ENCODE measurements around the gene SSR2. TPM values are rescaled to one million over a fixed set of nuclear protein-coding genes. Genes with fewer than 3 reads are reported as not detected.

Gene SSR2
- total RNA-seq, 1 donor from 2014 or later, result 236 TPM

DNA sequence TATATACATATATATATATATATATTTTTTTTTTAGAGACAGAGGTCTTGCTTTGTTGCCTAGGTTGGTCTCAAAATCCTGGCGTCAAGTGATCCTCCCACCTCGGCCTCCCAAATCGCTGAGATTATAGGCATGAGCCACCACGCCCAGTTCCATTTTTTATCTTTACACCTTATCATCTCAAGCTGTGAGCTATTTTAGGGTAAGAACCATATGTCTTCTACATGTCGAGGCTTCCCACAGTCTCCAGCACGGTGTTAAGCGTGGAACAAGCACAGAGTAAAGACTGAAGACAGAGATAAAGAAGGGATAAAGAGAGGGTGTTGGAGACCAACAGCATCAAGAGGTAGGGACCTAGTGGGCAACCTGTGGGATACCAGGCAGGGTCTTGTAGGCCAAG, 56.6 kb downstream of the SSR2 start:
- no peak overlapping the region for H3K27ac ChIP-seq (ENCODE audit: low read depth, low read length)
- no peak for DNase-seq (ENCODE audit: low read depth)
- peaks cover 77% of the 10 kb centered on the region for H3K79me2 ChIP-seq (ENCODE audit: insufficient read depth, low read length)
- H3K4me1 ChIP-seq (ENCODE audit: insufficient read depth, low read length), result peaks cover 46% of the 10 kb centered on the region
- Mint-ChIP-seq H3K4me1 (ENCODE audit: low read depth, unreplicated experiment) (peaks cover 39% of the 10 kb centered on the region), H3K27ac (ENCODE audit: unreplicated experiment) (no peak overlapping the region), H3K4me3 (ENCODE audit: unreplicated experiment) (no peak overlapping the region), H3K36me3 (ENCODE audit: low read depth, unreplicated experiment) (peaks cover 35% of the 10 kb centered on the region), H3K27me3 (ENCODE audit: low read depth, unreplicated experiment) (no peaks in the 10 kb centered on the region), H3K9me3 (ENCODE audit: unreplicated experiment) (no peaks in the 10 kb centered on the region)
- no peak for TF ChIP-seq EZH2 (IDR thresholded peaks at IDR 0.05; ENCODE audit: insufficient read depth, low read length)
- TF ChIP-seq, protein P1, sequence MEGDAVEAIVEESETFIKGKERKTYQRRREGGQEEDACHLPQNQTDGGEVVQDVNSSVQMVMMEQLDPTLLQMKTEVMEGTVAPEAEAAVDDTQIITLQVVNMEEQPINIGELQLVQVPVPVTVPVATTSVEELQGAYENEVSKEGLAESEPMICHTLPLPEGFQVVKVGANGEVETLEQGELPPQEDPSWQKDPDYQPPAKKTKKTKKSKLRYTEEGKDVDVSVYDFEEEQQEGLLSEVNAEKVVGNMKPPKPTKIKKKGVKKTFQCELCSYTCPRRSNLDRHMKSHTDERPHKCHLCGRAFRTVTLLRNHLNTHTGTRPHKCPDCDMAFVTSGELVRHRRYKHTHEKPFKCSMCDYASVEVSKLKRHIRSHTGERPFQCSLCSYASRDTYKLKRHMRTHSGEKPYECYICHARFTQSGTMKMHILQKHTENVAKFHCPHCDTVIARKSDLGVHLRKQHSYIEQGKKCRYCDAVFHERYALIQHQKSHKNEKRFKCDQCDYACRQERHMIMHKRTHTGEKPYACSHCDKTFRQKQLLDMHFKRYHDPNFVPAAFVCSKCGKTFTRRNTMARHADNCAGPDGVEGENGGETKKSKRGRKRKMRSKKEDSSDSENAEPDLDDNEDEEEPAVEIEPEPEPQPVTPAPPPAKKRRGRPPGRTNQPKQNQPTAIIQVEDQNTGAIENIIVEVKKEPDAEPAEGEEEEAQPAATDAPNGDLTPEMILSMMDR (IDR thresholded peaks at IDR 0.05; ENCODE audit: insufficient read depth, low read depth, low read length), result no peak
- peaks cover 75% of the 10 kb centered on the region for H4K20me1 ChIP-seq (ENCODE audit: insufficient read depth, low read length)
- no peaks in the 10 kb centered on the region for H3K9me3 ChIP-seq (ENCODE audit: insufficient read depth, low read depth, low read length)
- no peak overlapping the region for H2AFZ ChIP-seq (ENCODE audit: low read depth, low read length)
- no peaks in the 10 kb centered on the region for H3K27me3 ChIP-seq (ENCODE audit: insufficient read depth, low read length)
- no peak for FAIRE-seq
- no peak overlapping the region for H3K9ac ChIP-seq (ENCODE audit: low read length)
- no peak overlapping the region for H3K4me2 ChIP-seq (ENCODE audit: low read length)
- H3K36me3 ChIP-seq (ENCODE audit: insufficient read depth, low read length), result peaks cover 75% of the 10 kb centered on the region
- no peak overlapping the region for H3K4me3 ChIP-seq (ENCODE audit: insufficient read depth, low read depth, low read length)

DNA sequence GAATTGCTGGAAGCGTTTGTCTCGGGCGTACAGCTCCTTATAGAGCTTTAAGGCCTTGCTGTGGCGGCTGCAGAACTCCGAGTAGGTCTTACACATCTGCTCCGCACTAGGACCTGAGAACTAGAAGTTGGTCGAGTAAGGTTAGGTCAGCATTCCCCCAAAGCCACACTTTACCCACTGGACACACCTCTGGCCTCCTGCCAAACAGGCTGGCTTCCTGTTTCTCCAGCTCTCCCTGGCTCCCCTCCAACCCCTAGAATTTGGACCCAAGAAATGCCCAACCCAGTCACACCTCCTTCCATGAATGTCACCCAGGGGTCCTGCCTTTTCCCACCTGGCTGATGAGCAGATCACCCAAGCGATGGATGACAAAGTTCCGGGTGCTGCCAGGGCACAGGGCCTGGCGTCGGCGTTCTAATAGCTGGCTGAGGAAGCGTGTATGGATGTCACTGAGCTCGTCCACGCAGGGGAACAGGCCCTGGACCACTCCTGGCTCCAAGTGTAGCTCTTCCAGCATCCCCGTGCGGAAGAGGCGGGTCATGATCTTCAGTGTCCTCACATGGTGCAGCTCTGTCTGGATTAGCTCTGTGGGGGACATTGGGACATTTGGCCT, 58.0 kb downstream of the SSR2 start:
- peak overlapping the region; percentile 52 for H3K9ac ChIP-seq (ENCODE audit: low read length)
- H4K20me1 ChIP-seq (ENCODE audit: insufficient read depth, low read length), result peaks cover 64% of the 10 kb centered on the region
- H3K4me3 ChIP-seq (ENCODE audit: insufficient read depth, low read depth, low read length), result no peak overlapping the region
- peaks cover 68% of the 10 kb centered on the region for H3K36me3 ChIP-seq (ENCODE audit: insufficient read depth, low read length)
- no peaks in the 10 kb centered on the region for H3K9me3 ChIP-seq (ENCODE audit: insufficient read depth, low read depth, low read length)
- H3K4me1 Mint-ChIP-seq (ENCODE audit: low read depth, unreplicated experiment), result peaks cover 24% of the 10 kb centered on the region
- H3K27me3 Mint-ChIP-seq (ENCODE audit: low read depth, unreplicated experiment), result no peaks in the 10 kb centered on the region
- H3K79me2 ChIP-seq (ENCODE audit: insufficient read depth, low read length), result peaks cover 66% of the 10 kb centered on the region
- TF ChIP-seq, protein P1 (IDR thresholded peaks at IDR 0.05; ENCODE audit: insufficient read depth, low read depth, low read length), result no peak
- TF ChIP-seq EZH2 (IDR thresholded peaks at IDR 0.05; ENCODE audit: insufficient read depth, low read length), result no peak
- H3K27ac ChIP-seq (ENCODE audit: low read depth, low read length), result peak overlapping the region; percentile 72
- no peak overlapping the region for H3K4me3 Mint-ChIP-seq (ENCODE audit: unreplicated experiment)
- DNase-seq (ENCODE audit: low read depth) (peak; percentile 63), FAIRE-seq (no peak)
- no peaks in the 10 kb centered on the region for H3K9me3 Mint-ChIP-seq (ENCODE audit: unreplicated experiment)
- peaks cover 39% of the 10 kb centered on the region for H3K36me3 Mint-ChIP-seq (ENCODE audit: low read depth, unreplicated experiment)
- H2AFZ ChIP-seq (ENCODE audit: low read depth, low read length), result no peak overlapping the region
- H3K4me2 ChIP-seq (ENCODE audit: low read length), result peak overlapping the region; percentile 55
- H3K27ac Mint-ChIP-seq (ENCODE audit: unreplicated experiment), result no peak overlapping the region
- H3K4me1 ChIP-seq (ENCODE audit: insufficient read depth, low read length), result peaks cover 31% of the 10 kb centered on the region
- H3K27me3 ChIP-seq (ENCODE audit: insufficient read depth, low read length), result no peaks in the 10 kb centered on the region

DNA sequence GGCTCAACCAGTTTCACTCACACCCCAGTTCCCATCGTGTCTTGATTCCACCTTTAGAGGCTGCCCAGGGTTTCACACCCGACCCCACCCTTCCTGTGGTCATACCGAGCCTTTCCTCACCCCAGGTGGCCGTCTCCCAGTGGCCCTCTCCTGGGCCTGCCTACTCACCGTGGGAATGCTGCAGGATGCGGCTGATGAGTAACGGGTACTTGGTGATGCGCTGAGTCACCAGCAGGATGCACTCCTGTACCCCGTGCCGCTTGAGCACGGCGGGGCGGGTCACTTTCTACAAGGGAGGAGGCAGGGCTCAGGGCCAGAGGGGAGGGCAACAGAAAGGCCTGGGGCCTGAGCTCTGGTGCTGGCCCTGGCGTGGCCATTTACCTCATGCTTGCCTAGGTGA, 58.8 kb downstream of the SSR2 start:
- Histone ChIP-seq H3K9ac (ENCODE audit: low read length) (peak overlapping the region; percentile 79), H3K79me2 (ENCODE audit: insufficient read depth, low read length) (peaks cover 59% of the 10 kb centered on the region), H3K36me3 (ENCODE audit: insufficient read depth, low read length) (peaks cover 70% of the 10 kb centered on the region), H4K20me1 (ENCODE audit: insufficient read depth, low read length) (peaks cover 60% of the 10 kb centered on the region), H3K4me1 (ENCODE audit: insufficient read depth, low read length) (peaks cover 27% of the 10 kb centered on the region), H3K9me3 (ENCODE audit: insufficient read depth, low read depth, low read length) (no peaks in the 10 kb centered on the region), H3K27me3 (ENCODE audit: insufficient read depth, low read length) (no peaks in the 10 kb centered on the region), H3K27ac (ENCODE audit: low read depth, low read length) (peak overlapping the region; percentile 95), H3K4me2 (ENCODE audit: low read length) (peak overlapping the region; percentile 76), H3K4me3 (ENCODE audit: insufficient read depth, low read depth, low read length) (no peak overlapping the region), H2AFZ (ENCODE audit: low read depth, low read length) (no peak overlapping the region)
- DNase-seq (ENCODE audit: low read depth), result peak; percentile 96
- no peaks in the 10 kb centered on the region for H3K27me3 Mint-ChIP-seq (ENCODE audit: low read depth, unreplicated experiment)
- no peak for TF ChIP-seq EZH2 (IDR thresholded peaks at IDR 0.05; ENCODE audit: insufficient read depth, low read length)
- TF ChIP-seq, protein P1 (IDR thresholded peaks at IDR 0.05; ENCODE audit: insufficient read depth, low read depth, low read length), result peak; percentile 28
- no peak for FAIRE-seq
- no peaks in the 10 kb centered on the region for H3K9me3 Mint-ChIP-seq (ENCODE audit: unreplicated experiment)
- peaks cover 20% of the 10 kb centered on the region for H3K4me1 Mint-ChIP-seq (ENCODE audit: low read depth, unreplicated experiment)
- H3K27ac Mint-ChIP-seq (ENCODE audit: unreplicated experiment), result peak overlapping the region; percentile 83
- peak overlapping the region; percentile 57 for H3K4me3 Mint-ChIP-seq (ENCODE audit: unreplicated experiment)
- peaks cover 42% of the 10 kb centered on the region for H3K36me3 Mint-ChIP-seq (ENCODE audit: low read depth, unreplicated experiment)
